GM18520 (cell line): ENCODE measurements around the gene OSBPL9.
"Not testable (repeated sequence)": the region's sequence is repeated elsewhere in the genome, so short reads cannot be mapped to it uniquely, and the experiment has no call there.

Experiments
- ATAC-seq: cut with Tn5 transposase; IDR thresholded peaks from one replicate; pipeline ENCODE4 v1.9.1; 2021; ENCODE audit not compliant: unreplicated experiment

OSBPL9 gene

DNA sequence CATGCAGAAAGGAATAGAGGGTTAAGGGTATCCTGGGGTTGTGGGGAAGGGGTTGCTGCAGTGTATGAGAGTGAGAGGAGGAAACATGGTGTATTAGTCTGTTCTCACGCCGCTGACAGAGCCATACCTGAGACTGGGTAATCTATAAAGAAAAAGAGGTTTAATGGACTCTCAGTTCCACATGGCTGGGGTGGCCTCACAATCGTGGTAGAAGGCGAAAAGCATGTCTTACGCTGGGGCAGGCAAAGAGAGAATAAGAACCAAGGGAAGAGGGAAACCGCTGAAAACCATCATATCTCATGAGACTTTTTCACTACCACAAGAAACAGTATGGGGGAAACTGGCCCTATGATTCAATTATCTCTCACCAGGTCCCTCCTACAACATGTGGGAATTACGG is 17.7 kb downstream of the OSBPL9 start:
- no peak for ATAC-seq

DNA sequence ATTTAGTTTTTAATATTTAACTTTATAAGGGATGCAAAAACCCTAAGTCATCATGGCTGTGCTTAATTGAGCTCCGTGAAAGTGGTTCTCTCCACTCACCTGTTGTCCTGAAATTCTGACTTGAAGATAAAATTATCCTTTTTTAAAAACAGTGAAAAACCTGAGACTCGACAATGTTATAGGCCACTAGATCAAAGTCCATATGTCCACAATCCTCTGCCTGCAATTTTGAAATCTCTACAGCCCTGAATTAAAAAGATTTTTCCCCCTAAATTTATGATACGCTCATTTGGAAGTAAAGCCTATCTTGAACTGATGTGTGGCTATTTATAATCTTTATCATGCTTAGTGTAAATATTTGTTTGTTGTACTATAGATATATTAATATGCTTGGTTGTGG is 18.7 kb downstream of the OSBPL9 start:
- no peak for ATAC-seq

DNA sequence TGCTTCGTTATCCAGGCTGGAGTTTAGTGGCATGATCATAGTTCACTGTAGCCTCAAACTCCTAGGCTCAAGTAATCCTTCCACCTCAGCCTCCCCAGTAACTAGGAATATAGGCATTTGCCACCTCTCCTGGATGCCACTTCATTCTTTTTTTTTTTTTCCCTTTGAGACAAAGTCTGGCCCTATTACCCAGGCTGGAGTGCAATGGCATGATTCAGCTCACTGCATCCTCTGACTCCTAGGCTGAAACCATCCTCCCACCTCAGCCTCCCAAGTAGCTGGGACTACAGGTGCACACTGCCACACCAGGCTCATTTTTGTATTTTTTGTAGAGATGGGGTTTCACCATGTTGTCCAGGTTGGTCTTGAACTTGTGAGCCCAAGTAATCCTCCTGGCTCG is 19.3 kb downstream of the OSBPL9 start:
- ATAC-seq, result no peak

DNA sequence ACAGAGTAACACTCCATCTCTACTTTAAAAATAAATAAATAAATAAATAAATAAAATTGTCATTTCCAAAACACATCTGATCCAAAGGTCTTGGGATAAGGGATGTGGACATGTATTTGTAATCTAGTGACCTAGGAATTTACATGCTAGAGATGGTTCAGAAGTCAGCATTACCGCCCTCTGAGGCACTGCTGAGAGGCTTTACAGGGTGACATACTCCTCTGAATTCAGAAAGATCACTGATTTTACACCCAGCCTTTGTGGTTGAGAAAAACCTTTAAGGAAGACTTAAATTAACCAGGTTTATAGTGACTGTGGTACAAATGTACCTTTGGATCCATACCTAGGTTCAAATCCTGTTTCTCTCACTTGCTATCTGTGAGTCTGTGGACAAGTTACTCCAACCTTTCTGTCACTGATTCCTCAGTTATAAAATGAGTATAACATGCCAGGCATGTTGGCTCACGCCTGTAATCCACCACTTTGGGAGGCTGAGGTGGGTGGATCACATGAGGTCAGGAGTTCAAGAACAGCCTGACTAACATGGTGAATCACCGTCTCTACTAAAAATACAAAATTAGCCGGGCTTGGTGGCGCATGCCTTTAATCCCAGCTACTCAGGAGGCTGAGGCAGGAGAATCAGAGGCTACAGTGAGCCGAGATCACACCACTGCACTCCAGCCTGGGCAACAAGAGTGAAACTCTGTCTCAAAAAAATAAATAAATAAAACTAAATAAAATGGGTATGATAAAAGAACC is 20.1 kb downstream of the OSBPL9 start:
- no peak for ATAC-seq

DNA sequence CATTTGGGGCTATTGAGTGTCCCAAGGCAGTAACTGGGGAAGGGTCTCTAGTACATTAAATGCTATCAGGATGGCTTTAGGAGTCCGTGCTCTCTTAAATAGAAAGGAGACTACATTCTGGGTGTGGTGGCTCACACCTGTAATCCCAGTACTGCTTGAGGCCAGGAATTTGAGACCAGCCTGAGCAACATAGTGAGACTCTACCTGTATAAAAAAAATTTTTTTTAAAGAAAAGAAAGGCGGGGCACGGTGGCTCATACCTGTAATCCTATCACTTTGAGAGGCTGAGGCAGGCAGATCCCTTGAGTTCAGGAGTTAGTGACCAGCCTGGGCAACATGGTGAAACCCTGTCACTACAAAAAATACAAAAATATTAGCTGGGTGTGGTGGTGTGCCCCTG is 21.5 kb downstream of the OSBPL9 start:
- no peak for ATAC-seq

DNA sequence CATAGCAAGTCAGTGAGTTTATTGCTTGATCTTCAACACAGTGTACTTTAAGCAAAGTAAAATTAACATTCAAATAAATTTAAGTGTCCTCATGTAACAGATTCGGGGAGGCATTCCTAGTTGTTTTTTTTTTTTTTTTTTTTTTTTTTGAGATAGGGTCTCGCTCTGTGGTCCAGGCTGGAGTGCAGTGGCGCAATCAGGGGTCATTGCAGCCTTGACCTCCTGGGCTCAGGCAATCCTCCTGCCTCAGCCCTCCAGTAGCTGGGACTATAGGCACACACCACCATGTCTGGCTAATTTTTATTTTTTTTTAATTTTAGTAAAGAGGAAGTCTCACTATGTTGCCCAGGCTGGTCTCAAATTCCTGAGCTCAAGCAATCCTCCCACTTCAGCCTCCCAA is 22.8 kb downstream of the OSBPL9 start:
- no peak for ATAC-seq

DNA sequence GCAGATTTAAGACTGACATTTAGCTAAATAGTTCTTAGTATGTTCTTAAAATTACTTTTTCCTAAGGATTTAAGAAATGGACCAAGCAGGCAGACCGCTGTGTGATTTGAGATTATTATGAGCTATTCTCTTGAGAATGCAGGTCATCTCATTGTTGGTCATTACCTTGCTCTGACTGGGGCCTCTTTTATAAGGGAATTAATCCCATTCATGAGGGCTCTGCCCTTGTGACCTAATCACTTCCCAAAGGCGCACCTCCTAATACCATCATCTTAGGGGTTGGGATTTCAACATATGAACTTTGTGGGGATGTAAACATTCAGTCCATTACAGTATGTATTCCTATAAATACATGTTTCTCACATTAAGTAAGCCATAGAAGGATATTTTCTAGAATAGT is 24.2 kb downstream of the OSBPL9 start:
- ATAC-seq, result no peak

DNA sequence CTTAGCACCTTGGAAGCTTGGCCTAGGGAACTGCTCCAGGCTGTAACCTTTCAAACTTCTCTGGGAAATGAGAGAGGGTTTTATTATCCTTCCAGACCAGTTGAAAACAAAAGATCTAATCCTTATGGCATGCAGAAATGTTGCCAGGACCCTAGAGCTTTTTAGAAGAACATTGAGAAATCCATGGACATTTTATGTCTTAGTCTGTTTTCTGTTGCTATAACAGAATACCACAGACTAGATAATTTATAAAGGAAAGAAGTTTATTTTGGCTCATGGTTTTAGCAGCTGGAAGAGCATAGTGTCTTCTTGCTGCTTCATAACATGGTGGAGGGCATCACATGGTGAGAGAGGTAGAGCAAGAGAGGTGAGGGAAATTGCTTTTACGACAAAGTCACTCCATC is 25.8 kb downstream of the OSBPL9 start:
- ATAC-seq, result no peak

DNA sequence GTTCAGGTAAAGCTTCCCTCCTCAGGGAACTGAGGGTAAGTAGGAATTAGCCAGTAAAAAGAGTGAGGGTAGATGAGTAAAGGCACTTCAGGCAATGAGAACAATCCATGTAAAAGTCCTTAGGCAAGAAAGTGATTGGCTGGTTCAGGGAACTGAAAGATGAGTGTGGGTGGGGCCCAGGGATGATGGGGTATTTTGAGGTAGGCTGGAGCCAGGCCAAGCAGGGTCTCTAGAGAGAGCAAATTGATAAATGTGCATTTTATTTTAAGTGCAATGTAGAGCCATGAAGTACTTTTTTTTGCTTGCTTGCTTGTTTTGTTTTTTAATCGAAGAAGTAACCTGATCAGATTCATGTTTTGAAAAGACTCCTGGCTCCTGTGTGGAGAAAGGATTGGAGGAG is 26.5 kb downstream of the OSBPL9 start:
- ATAC-seq, result no peak

DNA sequence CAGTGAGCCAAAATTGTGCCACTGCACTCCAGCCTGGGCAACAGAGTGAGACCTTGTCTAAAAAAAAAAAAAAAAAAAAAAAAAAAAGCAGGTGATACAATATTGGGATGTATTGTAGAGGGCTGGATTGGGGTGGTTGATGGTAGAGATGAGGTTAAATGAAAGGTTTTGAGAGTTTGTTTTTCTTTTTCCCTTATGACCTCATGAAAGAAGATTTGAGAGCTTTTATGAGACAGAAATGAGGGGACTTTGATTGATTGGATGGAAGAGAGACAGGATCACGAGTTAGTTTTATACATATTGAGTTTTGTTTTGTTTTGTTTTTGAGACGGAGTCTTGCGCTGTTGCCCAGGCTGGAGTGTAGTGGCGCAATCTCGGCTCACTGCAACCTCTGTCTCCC is 27.1 kb downstream of the OSBPL9 start:
- no peak for ATAC-seq

DNA sequence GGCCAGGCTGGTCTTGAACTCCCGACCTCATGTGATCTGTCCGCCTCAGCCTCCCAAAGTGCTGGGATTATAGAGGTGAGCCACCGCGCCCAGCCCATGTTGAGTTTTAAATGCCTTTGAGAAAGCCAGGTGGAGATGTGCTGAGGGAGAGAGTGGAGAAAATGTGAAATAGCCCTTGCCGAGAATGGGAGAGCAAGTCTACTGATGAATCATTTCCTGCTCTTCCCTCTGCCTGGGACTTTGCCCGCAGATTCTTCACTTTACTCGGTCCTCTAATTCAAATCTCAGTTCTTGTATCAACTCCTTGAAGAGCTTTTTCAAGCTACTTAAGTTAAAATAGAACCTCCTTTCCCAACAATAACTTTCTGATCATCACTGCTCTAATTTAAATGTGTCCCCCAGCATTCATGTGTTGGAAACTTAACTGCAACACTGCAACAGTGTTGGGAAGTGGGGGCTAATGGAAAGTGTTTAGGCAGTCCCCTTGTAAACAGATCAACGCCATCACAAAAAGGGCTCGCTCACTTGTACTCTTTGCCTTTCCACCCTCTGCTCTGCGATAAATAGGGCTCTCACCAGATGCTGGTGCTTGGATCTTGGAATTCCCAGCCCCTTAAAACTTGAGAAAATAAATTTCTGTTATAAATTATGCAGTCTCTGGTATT is 27.8 kb downstream of the OSBPL9 start:
- no peak for ATAC-seq

DNA sequence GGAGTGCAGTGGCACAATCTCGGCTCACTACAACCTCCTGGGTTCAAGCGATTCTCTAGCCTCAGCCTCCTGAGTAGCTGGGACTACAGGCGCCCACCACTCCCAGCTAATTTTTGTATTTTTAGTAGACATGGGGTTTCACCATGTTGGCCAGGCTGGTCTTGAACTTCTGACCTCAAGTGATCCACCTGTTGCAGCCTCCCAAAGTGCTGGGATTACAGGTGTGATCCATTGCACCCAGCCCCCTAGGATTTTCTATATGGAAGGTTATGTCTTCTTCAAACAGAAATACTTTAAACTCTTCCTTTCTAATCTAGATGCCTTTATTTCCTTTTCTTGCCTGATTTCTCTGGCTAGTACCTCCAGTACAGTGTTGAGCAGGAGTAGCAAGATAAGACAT is 29.7 kb downstream of the OSBPL9 start:
- ATAC-seq, result not testable (repeated sequence)

DNA sequence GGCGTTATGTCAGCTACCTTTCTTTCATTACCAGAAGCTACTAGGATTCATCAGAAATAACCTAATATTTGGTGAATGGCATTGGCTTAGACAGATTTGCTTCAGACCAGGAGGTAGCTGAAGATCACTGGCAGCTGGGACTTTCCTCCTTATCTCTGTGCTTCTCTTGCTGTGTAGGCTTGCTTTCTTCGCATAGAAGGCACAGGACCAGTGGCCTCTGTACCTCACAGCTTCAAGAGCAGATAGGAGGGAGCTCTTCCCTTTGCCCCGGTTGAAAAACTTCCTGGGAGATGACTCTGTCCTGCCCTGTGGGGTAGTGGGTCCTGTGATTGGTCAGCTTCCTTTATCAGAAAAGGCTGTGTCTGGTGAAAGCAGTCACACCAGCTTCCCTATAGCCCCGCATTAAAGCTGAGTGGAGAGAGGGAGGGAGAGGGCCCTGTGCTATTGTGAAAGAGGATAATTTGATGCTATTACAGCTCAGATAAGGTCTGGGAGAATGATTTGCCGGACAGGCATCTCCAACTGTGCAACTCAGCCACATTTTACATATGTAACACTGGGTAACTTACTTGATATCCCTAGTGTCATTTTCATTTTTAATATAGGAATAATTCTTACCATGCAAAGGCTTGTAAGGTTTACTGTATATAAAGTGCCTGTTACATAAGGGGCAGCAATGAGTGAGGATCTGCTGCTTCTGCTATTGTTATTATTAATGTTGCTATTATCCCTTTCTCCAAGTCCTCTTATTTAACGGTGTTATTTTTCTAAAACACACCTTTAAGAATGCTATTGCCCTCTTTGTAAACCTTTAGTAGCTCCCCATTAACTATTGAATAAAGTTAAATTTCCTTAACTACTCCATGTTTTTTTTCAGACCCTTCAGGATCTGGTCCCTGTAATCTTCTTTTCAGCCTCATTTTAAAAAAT is 31.6 kb downstream of the OSBPL9 start:
- no peak for ATAC-seq

DNA sequence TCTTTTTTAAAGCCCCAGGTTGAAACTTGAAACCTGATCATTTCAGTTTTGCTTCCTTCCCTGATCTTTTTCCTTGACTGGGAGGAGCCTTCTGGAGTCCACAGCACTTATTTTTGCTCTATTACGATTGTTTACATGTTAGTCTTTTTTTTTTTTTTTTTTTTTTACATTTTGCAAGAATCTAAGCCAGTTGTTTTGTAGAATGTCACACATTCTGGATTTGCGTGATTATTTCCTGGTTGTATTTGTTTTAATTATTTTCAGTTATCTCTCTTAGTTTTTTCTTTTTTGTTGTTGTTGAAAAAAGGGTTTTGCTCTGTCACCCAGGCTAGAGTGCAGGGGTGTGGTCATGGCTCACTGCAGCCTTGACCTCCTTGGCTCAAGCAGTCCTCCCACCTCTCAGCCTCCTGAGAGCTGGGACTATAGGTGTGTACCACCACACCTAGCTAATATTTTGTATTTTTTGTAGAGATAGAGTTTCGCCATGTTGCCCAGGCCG is 32.8 kb downstream of the OSBPL9 start:
- no peak for ATAC-seq

DNA sequence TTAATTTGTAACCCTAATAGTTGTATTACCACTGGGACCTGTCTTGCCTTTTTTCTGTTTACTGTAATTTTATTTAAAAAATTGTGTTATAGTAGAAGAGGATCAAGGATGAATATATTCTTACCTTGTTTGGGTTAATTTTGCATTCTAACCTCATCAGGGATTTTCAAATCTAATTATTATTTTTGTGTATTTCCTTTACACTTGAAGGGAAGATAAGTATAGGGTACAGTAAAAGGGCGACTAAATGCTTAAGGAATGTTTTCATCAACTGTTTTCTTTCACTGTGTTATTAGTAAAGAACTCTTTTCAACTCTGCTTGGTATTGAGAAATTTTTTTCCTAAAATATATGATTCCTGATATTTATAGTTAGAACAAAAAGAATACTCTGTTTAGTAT is 33.3 kb downstream of the OSBPL9 start:
- no peak for ATAC-seq

DNA sequence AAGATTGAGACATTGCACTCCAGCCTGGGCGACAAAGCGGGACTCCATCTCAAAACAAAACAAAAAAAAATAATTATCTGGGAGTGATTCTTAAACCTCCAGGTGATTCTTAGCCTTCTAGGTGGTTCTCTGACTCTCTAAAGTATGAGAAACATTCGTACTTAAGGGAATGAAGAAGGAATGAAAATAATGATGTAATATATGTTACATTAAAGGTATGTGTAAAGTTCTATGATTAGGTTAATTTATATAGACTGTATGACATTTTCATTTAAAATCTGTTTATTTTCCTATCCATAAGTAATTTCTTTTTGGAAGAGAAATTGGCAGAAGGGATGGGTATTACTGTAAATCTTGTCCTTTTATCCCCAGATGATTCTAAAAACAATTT is 34.7 kb downstream of the OSBPL9 start:
- ATAC-seq, result no peak

DNA sequence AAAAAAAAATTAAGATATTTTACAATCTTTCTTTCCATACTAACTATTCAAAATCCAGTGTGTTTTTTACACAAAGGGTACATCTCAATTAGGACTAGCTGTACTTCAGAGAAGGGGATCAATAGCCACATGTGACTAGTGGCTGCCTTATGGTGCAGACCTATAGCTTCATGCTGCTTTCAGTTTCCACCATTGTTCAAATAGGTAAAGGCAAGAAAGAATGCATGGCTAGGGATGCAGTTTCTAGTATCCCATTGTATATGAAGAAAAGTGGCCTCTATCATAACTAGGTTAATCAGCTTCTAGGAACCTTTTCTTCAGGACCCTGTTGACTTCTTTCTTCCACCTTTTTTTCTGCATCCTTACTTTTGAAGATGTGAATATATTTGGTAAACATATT is 35.7 kb downstream of the OSBPL9 start:
- no peak for ATAC-seq

DNA sequence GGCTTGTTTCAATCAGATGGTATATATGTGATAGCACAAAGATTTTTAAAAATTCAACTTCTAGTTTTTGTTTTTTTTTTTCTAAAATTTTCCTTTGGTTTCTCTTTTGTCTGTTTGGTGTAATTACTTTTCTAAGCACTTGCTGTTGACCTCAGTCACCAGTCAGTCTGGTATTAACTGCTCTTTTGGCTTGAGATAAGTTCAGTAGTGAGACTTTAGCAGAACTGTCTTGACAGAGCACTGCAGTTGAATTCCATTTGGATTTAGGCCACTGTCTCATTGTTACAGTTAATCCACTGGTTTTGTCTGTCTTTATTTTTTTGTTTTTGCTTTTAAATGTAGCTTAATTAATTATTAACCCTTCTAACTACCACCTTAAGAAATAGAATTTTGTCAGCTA is 36.2 kb downstream of the OSBPL9 start:
- ATAC-seq, result no peak

DNA sequence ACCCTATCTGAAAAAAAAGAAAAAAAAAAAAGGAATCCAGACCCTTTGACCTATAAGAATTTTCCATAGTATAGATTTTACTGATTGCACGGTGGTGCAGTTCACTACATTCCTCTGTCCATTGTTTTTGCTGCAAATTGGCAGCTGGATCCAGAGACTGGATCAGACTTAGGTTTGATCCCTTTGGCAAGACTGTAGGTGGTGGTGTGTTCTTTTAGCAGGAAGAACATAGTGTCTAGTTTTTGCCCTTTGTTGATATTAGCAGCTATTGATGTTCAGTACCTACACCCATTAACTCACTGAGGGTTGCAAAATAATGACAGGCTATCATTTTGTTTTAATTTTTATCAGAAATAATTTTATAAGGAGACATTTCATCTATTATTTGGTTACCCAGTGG is 37.1 kb downstream of the OSBPL9 start:
- no peak for ATAC-seq

DNA sequence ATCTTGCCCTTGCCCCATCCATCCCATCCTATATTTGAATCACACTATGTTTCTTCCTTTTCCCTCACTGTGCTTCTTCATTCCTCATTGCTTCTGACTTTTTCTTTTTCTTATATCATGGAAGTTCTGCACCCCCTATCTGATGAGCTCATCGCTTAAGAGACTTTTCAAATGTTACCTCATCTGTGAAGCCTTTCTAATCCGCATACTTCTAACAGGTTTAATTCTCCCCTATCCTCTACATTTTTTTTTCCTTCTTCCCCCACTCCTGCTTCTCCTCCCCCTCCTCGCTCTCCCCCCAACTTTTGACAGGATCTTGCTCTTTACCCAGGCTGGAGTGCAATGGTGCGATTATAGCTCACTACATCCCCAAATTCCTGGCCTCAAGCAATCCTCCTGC is 39.5 kb downstream of the OSBPL9 start:
- no peak for ATAC-seq

DNA sequence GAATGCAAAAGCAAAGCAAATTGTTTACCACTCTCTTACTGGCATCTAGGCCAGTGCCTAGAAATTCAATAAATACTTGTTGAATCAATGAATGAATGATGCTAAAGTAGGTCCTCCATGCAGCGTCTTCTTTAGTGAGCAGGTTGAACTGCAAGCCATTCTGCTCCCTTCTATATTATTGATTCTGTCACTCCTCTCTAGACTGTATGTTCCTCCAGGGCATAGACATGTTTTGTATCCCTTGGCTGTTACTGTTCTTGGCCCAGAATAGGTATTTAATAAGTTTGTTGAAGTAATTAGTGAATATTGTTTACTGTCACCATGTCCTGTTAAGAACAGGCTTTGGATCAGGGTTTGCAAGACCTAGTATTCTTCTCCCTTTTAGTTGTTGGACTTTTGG is 43.7 kb downstream of the OSBPL9 start:
- ATAC-seq, result no peak

DNA sequence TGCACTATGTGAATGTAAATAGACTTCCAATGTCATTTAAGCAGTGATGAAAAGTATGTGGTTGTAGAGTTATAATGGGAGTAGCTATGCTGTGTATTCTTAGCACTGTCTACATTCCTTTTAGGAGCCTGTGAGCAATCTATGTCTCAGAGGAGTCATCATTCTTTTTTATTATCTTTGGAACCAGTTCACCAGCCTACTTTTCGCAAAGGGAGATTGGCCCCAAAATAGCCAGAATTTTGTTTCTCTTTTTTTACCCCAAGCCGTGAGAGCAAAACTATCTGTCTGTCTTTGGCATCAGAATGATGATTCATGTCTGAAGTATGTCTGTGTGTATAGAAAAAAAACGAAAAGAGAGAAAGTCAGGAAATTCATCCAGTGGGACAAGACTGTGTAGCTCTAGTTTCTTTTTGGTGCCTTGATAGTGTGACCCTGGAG is 44.2 kb downstream of the OSBPL9 start:
- no peak for ATAC-seq
